ENCODE results near the gene DGAT2L6. TPM values are rescaled to one million over a fixed set of nuclear protein-coding genes. Genes with fewer than 3 reads are reported as not detected.
A peak's percentile ranks its signal among the peaks of the same experiment; 100 is the strongest.
"Not testable (repeated sequence)": the region's sequence is repeated elsewhere in the genome, so short reads cannot be mapped to it uniquely, and the experiment has no call there.

The DGAT2L6 gene
- total RNA-seq, 4 donors from 2014 or later: not detected

- Histone ChIP-seq H3K4me1 (no peaks in the 10 kb centered on the region), H3K4me3 (no peak overlapping the region), H3K27ac (no peak overlapping the region), H3K27me3 (no peaks in the 10 kb centered on the region), H3K9me3 (no peaks in the 10 kb centered on the region), H3K36me3 (no peaks in the 10 kb centered on the region)
- intact Hi-C loops (cut with DNase I; ENCODE audit: low total_unique reads): no loop called here
- ATAC-seq (no peak), DNase-seq (no peak)
- TF ChIP-seq POLR2A (IDR thresholded peaks at IDR 0.05): no peak
- TF ChIP-seq CTCF (IDR thresholded peaks at IDR 0.05 in 4 of 5, conservative IDR thresholded peaks at IDR 0.05 in 1 of 5): no peak
- in situ Hi-C loops (cut with MboI; ENCODE audit: low sequenced_read_pairs in 4 of 4): no loop called here
Observed at GRCh38 chrX:70208479-70208878, 31.2 kb downstream of the DGAT2L6 start.

GRCh38 chrX:70209570-70209969 lies 32.3 kb downstream of the DGAT2L6 start:
- DNase-seq; H3K36me3 ChIP-seq; ATAC-seq; H3K27ac ChIP-seq; intact Hi-C loops (cut with DNase I; ENCODE audit: low total_unique reads); H3K4me3 ChIP-seq; H3K4me1 ChIP-seq; H3K27me3 ChIP-seq; H3K9me3 ChIP-seq; in situ Hi-C loops (cut with MboI; ENCODE audit: low sequenced_read_pairs in 4 of 4): not testable (repeated sequence)

- H3K9me3 ChIP-seq: no peaks in the 10 kb centered on the region
- H3K27ac ChIP-seq: no peak overlapping the region
- in situ Hi-C loops (cut with MboI; ENCODE audit: low sequenced_read_pairs in 4 of 4) (no loop called here), intact Hi-C loops (cut with DNase I; ENCODE audit: low total_unique reads) (no loop called here)
- no peak overlapping the region for H3K4me3 ChIP-seq
- DNase-seq (peak in 1 of 2 donors; percentile 38), ATAC-seq (no peak)
- H3K27me3 ChIP-seq: no peaks in the 10 kb centered on the region
- TF ChIP-seq CTCF (IDR thresholded peaks at IDR 0.05 in 4 of 5, conservative IDR thresholded peaks at IDR 0.05 in 1 of 5) (no peak), POLR2A (IDR thresholded peaks at IDR 0.05) (no peak)
- no peaks in the 10 kb centered on the region for H3K4me1 ChIP-seq
- no peaks in the 10 kb centered on the region for H3K36me3 ChIP-seq
Observed at GRCh38 chrX:70219938-70220764, 42.9 kb downstream of the DGAT2L6 start.

GRCh38 chrX:70226048-70226447 lies 48.8 kb downstream of the DGAT2L6 start:
- ATAC-seq (no peak), DNase-seq (no peak)
- H3K4me3 ChIP-seq: no peak overlapping the region
- H3K27ac ChIP-seq: no peak overlapping the region
- H3K4me1 ChIP-seq: no peaks in the 10 kb centered on the region
- in situ Hi-C loops (cut with MboI; ENCODE audit: low sequenced_read_pairs in 4 of 4): no loop called here
- no peaks in the 10 kb centered on the region for H3K27me3 ChIP-seq
- H3K9me3 ChIP-seq: no peaks in the 10 kb centered on the region
- TF ChIP-seq CTCF (IDR thresholded peaks at IDR 0.05 in 4 of 5, conservative IDR thresholded peaks at IDR 0.05 in 1 of 5): no peak
- TF ChIP-seq POLR2A (IDR thresholded peaks at IDR 0.05): no peak
- intact Hi-C loops (cut with DNase I; ENCODE audit: low total_unique reads): no loop called here
- H3K36me3 ChIP-seq: no peaks in the 10 kb centered on the region

GRCh38 chrX:70226687-70227086 lies 49.4 kb downstream of the DGAT2L6 start:
- Histone ChIP-seq H3K4me3 (no peak overlapping the region), H3K27me3 (no peaks in the 10 kb centered on the region), H3K27ac (no peak overlapping the region), H3K4me1 (no peaks in the 10 kb centered on the region), H3K36me3 (no peaks in the 10 kb centered on the region), H3K9me3 (no peaks in the 10 kb centered on the region)
- DNase-seq: no peak
- intact Hi-C loops (cut with DNase I; ENCODE audit: low total_unique reads) (no loop called here), in situ Hi-C loops (cut with MboI; ENCODE audit: low sequenced_read_pairs in 4 of 4) (no loop called here)
- TF ChIP-seq CTCF (IDR thresholded peaks at IDR 0.05 in 4 of 5, conservative IDR thresholded peaks at IDR 0.05 in 1 of 5) (no peak), POLR2A (IDR thresholded peaks at IDR 0.05) (no peak)
- no peak for ATAC-seq

Measured in gastrocnemius medialis (tissue), 4 donors.